IMR-90 (cell line): Measurements from ENCODE around the gene MS4A10. TPM values are rescaled to one million over a fixed set of nuclear protein-coding genes. Genes with fewer than 3 reads are reported as not detected.

Experiments used
- ATAC-seq: fragments of 200-7000 bp; cut with Tn5 transposase; 2 replicates; pipeline ENCODE4 v1.9.1; 2020; ENCODE audit warnings: low read depth, mild to moderate bottlenecking, moderate library complexity
- BruUV-seq: library from RNA; stranded (reverse); fragments of 400-500 nt; replicated peaks from 2 replicates; lab custom pipeline; 2021; lab: Mats Ljungman, UMichigan
- CTCF ChIA-PET: fragments of 300-600 bp; formaldehyde crosslinking; extraction: SDS; loops from one replicate; lab custom pipeline; 2021; ENCODE audit warnings: antibody characterized with exemption; lab: Yijun Ruan, JAX
- POLR2A ChIA-PET: fragments of 300-600 bp; sonication (Branson Sonifier 250); formaldehyde crosslinking; loops from one replicate; lab custom pipeline; 2022; ENCODE audit warnings: antibody characterized with exemption; ENCODE audit not compliant: unreplicated experiment; lab: Charles Lee
- DNase-seq: peaks from one replicate; pipeline ENCODE4 v3.0.0; 2013
- H2AFZ ChIP-seq: replicated peaks from 2 replicates; pipeline ENCODE3; 2013; ENCODE audit warnings: low read length, mild to moderate bottlenecking; ENCODE audit not compliant: poor library complexity
- H2AK5ac ChIP-seq: 2 replicates; pipeline ENCODE4 v1.6.1; 2013; ENCODE audit warnings: low read depth, low read length, inconsistent platforms
- H2AK9ac ChIP-seq: replicated peaks from 2 replicates; pipeline ENCODE3; 2013; ENCODE audit warnings: mild to moderate bottlenecking, low read depth, low read length, moderate library complexity; ENCODE audit not compliant: poor library complexity
- H2BK120ac ChIP-seq: 2 replicates; pipeline ENCODE4 v1.6.1; 2013; ENCODE audit warnings: low read depth, low read length, inconsistent platforms
- H2BK15ac ChIP-seq: 3 replicates; pipeline ENCODE4 v1.6.1; 2013; ENCODE audit warnings: low read depth, low read length, inconsistent platforms
- H2BK20ac ChIP-seq: 2 replicates; pipeline ENCODE4 v1.6.1; 2013; ENCODE audit warnings: low read depth, mild to moderate bottlenecking, inconsistent platforms, low read length, moderate library complexity
- H2BK5ac ChIP-seq: 2 replicates; pipeline ENCODE4 v1.6.1; 2013; ENCODE audit warnings: mild to moderate bottlenecking, low read depth, low read length, inconsistent platforms; ENCODE audit not compliant: poor library complexity, severe bottlenecking
- H3K14ac ChIP-seq: replicated peaks from 2 replicates; pipeline ENCODE4 v1.6.1; 2013; ENCODE audit warnings: low read depth, low read length, inconsistent platforms
- H3K18ac ChIP-seq: 2 replicates; pipeline ENCODE4 v1.6.1; 2013; ENCODE audit warnings: low read depth, low read length, control low read depth
- H3K23ac ChIP-seq: 2 replicates; pipeline ENCODE4 v1.6.1; 2013; ENCODE audit warnings: low read depth, low read length, inconsistent platforms
- H3K27ac ChIP-seq: 2 replicates; pipeline ENCODE4 v1.5.1; 2013; ENCODE audit warnings: mild to moderate bottlenecking, control low read depth, low read length; ENCODE audit not compliant: insufficient read depth
- H3K27me3 ChIP-seq: 2 replicates; pipeline ENCODE4 v1.6.1; 2013; ENCODE audit warnings: low read length; ENCODE audit not compliant: control insufficient read depth, insufficient read depth
- H3K36me3 ChIP-seq: 2 replicates; pipeline ENCODE4 v1.6.1; 2013; ENCODE audit warnings: low read length, mixed read lengths; ENCODE audit not compliant: control insufficient read depth, insufficient read depth
- H3K4ac ChIP-seq: 2 replicates; pipeline ENCODE4 v1.6.1; 2013; ENCODE audit warnings: low read depth, low read length, inconsistent platforms
- H3K4me1 ChIP-seq: 2 replicates; pipeline ENCODE4 v1.6.1; 2013; ENCODE audit warnings: low read length, mixed read lengths; ENCODE audit not compliant: control insufficient read depth, insufficient read depth
- H3K4me2 ChIP-seq: 2 replicates; pipeline ENCODE4 v1.6.1; 2013; ENCODE audit warnings: low read depth, mild to moderate bottlenecking, control low read depth, low read length, moderate library complexity
- H3K4me3 ChIP-seq: 2 replicates; pipeline ENCODE4 v1.5.1; 2013; ENCODE audit warnings: low read depth, mild to moderate bottlenecking, control low read depth, low read length, moderate library complexity; ENCODE audit not compliant: insufficient read depth
- H3K56ac ChIP-seq: 2 replicates; pipeline ENCODE4 v1.6.1; 2013; ENCODE audit warnings: low read length, inconsistent platforms; ENCODE audit not compliant: insufficient read depth; ENCODE audit errors: extremely low read depth
- H3K79me1 ChIP-seq, 2 experiments: 2 replicates each; pipeline ENCODE4 v1.6.1; 2013; ENCODE audit warnings: low read length in 2 of 2, inconsistent platforms in 1 of 2, low read depth in 1 of 2
- H3K9ac ChIP-seq: 2 replicates; pipeline ENCODE4 v1.6.1; 2013; ENCODE audit warnings: low read depth, low read length, control low read depth
- H3K9me1 ChIP-seq: 2 replicates; pipeline ENCODE4 v1.6.1; 2013; ENCODE audit warnings: low read length, inconsistent platforms; ENCODE audit not compliant: insufficient read depth
- H3K9me3 ChIP-seq: 2 replicates; pipeline ENCODE4 v1.6.1; 2013; ENCODE audit warnings: low read length; ENCODE audit not compliant: control insufficient read depth, insufficient read depth
- H4K20me1 ChIP-seq: 2 replicates; pipeline ENCODE4 v1.6.1; 2013; ENCODE audit warnings: low read length, inconsistent platforms; ENCODE audit not compliant: insufficient read depth
- H4K5ac ChIP-seq: 2 replicates; pipeline ENCODE4 v1.6.1; 2013; ENCODE audit warnings: mild to moderate bottlenecking, low read depth, low read length, control low read depth
- H4K8ac ChIP-seq, 2 experiments: 2 replicates each; pipeline ENCODE4 v1.6.1; 2013; ENCODE audit warnings: low read depth in 2 of 2, low read length in 2 of 2, control low read depth in 1 of 2, inconsistent platforms in 1 of 2
- H4K91ac ChIP-seq: 2 replicates; pipeline ENCODE4 v1.6.1; 2013; ENCODE audit warnings: low read depth, low read length, inconsistent platforms; ENCODE audit not compliant: insufficient read depth
- CHD1 ChIP-seq: IDR thresholded peaks from 2 replicates; pipeline ENCODE4 v1.6.1; 2012; ENCODE audit warnings: low read depth, low read length, improper control_type of control experiment
- MAFK ChIP-seq: IDR thresholded peaks from 2 replicates; pipeline ENCODE4 v1.6.1; 2012; ENCODE audit warnings: low read depth, low read length, improper control_type of control experiment
- MAZ ChIP-seq: IDR thresholded peaks from 2 replicates; pipeline ENCODE4 v1.6.1; 2012; ENCODE audit warnings: low read depth, mild to moderate bottlenecking, low read length, improper control_type of control experiment, moderate library complexity, borderline replicate concordance
- RCOR1 ChIP-seq: IDR thresholded peaks from 2 replicates; pipeline ENCODE4 v1.6.1; 2012; ENCODE audit warnings: mild to moderate bottlenecking, low read length, improper control_type of control experiment; ENCODE audit not compliant: insufficient replicate concordance
- RFX5 ChIP-seq: IDR thresholded peaks from 2 replicates; pipeline ENCODE4 v1.8.0; 2012; ENCODE audit warnings: low read depth, mild to moderate bottlenecking, low read length, moderate library complexity
- WGBS, 2 experiments: methylation state at CpG; one replicate each; pipeline versions ENCODE4 v1.1.5 to v1.1.7; 2013; ENCODE audit warnings: missing lambda C conversion rate in 2 of 2; ENCODE audit not compliant: insufficient read length in 1 of 2; ENCODE audit errors: extremely low coverage in 2 of 2; 5-methylcytosine and 5-hydroxymethylcytosine counted together
- dilution Hi-C: fragments of 300-500 bp; cut with HindIII; formaldehyde crosslinking; loops from one replicate; pipeline ENCODE4 v1.14.3; 2018; ENCODE audit warnings: low sequenced_read_pairs; ENCODE audit not compliant: unreplicated experiment
- in situ Hi-C: fragments of 300-500 bp; cut with MboI; formaldehyde crosslinking; loops from 3 replicates; pipeline ENCODE4 v1.14.3; 2019; ENCODE audit warnings: low sequenced_read_pairs, inconsistent platforms, mixed read lengths
- intact Hi-C: fragments of 100-400 bp; cut with micrococcal nuclease; formaldehyde crosslinking; loops from 2 replicates; pipeline ENCODE4 v1.10.0; 2022
- polyA plus RNA-seq, 3 experiments: library from polyadenylated mRNA; depleted of rRNA; stranded (reverse); fragments of >200 nt; gene quantifications; 2 replicates each; pipeline ENCODE4 v1.2.3, GENCODE V29; 2012; ENCODE audit warnings: low replicate concordance in 1 of 3
- total RNA-seq: library from RNA; depleted of rRNA; stranded (reverse); fragments of >200 nt; gene quantifications from 2 replicates; pipeline ENCODE4 v1.2.3, GENCODE V29; 2012

Gene MS4A10
- total and polyA plus RNA-seq, 2 of the 4 experiments (the other 2 are of a cell fraction): not detected

GRCh38 chr11:60825118-60825517, 40.0 kb downstream of the MS4A10 start:
- no TSS peak for BruUV-seq
- intact Hi-C loops (no loop called here), dilution Hi-C loops (no loop called here), in situ Hi-C loops (no loop called here)
- POLR2A ChIA-PET: no interaction called here
- Histone ChIP-seq H2AK5ac (no peak overlapping the region), H3K4me3 (no peak overlapping the region), H3K18ac (no peak overlapping the region), H3K36me3 (no peaks in the 10 kb centered on the region), H2AK9ac (no peak overlapping the region), H3K79me1 (no peaks in the 10 kb centered on the region), H2BK5ac (no peak overlapping the region), H4K8ac (no peak overlapping the region), H4K91ac (no peak overlapping the region), H3K4me1 (no peaks in the 10 kb centered on the region), H3K9me1 (no peaks in the 10 kb centered on the region), H3K9me3 (no peaks in the 10 kb centered on the region), H3K27me3 (peaks cover 51% of the 10 kb centered on the region), H3K23ac (no peak overlapping the region), H2BK120ac (no peak overlapping the region), H3K9ac (no peak overlapping the region), H4K5ac (no peak overlapping the region), H3K27ac (no peak overlapping the region), H3K4ac (no peak overlapping the region), H3K56ac (no peak overlapping the region), H2BK15ac (no peak overlapping the region), H2BK20ac (no peak overlapping the region), H3K4me2 (no peak overlapping the region), H3K14ac (no peak overlapping the region), H2AFZ (no peak overlapping the region), H4K20me1 (no peaks in the 10 kb centered on the region)
- no peak for DNase-seq
- CTCF ChIA-PET: interaction anchor here (0.5 to 1.4 kb wide), 3 partner anchors 63 to 500 kb away, joined by 3 to 4 read pairs (median 4); no protein-coding TSS in a partner anchor
- WGBS, 2 experiments: 40% methylated on average over 2 of the region's 5 CpGs; no CpG with 5 or more reads in 1 of the 2 experiments
- no peak for TF ChIP-seq CHD1
- no peak for TF ChIP-seq MAZ
- no peak for TF ChIP-seq MAFK
- TF ChIP-seq RCOR1: no peak
- no peak for TF ChIP-seq RFX5
- ATAC-seq: no peak
